ENCODE results near the gene NCKAP5L.
"Not testable (repeated sequence)": the region's sequence is repeated elsewhere in the genome, so short reads cannot be mapped to it uniquely, and the experiment has no call there.

The NCKAP5L gene

GRCh38 chr12:49863946-49864797, 36.0 kb upstream of the NCKAP5L start:
- peaks cover 7% of the 10 kb centered on the region; the same call in 1 of the 2 replicates for H3K27me3 ChIP-seq (ENCODE audit: control insufficient read depth, low read length)
- H3F3A ChIP-seq (ENCODE audit: control insufficient read depth, insufficient read depth), result no peaks in the 10 kb centered on the region
- H3K4me2 ChIP-seq (ENCODE audit: low read length), result no peak overlapping the region
- TF ChIP-seq EZH2phosphoT487 (IDR thresholded peaks at IDR 0.05; ENCODE audit: borderline replicate concordance, low read length) (no peak), CTCF (IDR thresholded peaks at IDR 0.05; ENCODE audit: low read depth, low read length, poor library complexity, severe bottlenecking) (no peak)
- no peaks in the 10 kb centered on the region for H3K9me3 ChIP-seq (ENCODE audit: control insufficient read depth, insufficient read depth, low read length)
- no peaks in the 10 kb centered on the region for H4K20me1 ChIP-seq (ENCODE audit: control insufficient read depth, insufficient read depth, low read depth, low read length)
- H3K4me3 ChIP-seq (ENCODE audit: low read length), result no peak overlapping the region
- no peaks in the 10 kb centered on the region for H3K36me3 ChIP-seq (ENCODE audit: control insufficient read depth, low read length)
- no peaks in the 10 kb centered on the region for H3K4me1 ChIP-seq (ENCODE audit: control insufficient read depth, low read length)
- H3K27ac ChIP-seq (ENCODE audit: low read depth, low read length), result no peak overlapping the region
- no peaks in the 10 kb centered on the region for H3K9me2 ChIP-seq (replicated peaks; ENCODE audit: control insufficient read depth, low read length)
- no peaks in the 10 kb centered on the region for H3K79me2 ChIP-seq (ENCODE audit: control insufficient read depth, low read length)

GRCh38 chr12:49860921-49861320, 32.7 kb upstream of the NCKAP5L start:
- not testable (repeated sequence) for H3K9me3 ChIP-seq (ENCODE audit: control insufficient read depth, insufficient read depth, low read length); H3K4me1 ChIP-seq (ENCODE audit: control insufficient read depth, low read length); H3K79me2 ChIP-seq (ENCODE audit: control insufficient read depth, low read length); H3K4me3 ChIP-seq (ENCODE audit: low read length); H3K9me2 ChIP-seq (replicated peaks; ENCODE audit: control insufficient read depth, low read length); H3F3A ChIP-seq (ENCODE audit: control insufficient read depth, insufficient read depth); H3K36me3 ChIP-seq (ENCODE audit: control insufficient read depth, low read length); H3K27me3 ChIP-seq (ENCODE audit: control insufficient read depth, low read length); H3K27ac ChIP-seq (ENCODE audit: low read depth, low read length); H3K4me2 ChIP-seq (ENCODE audit: low read length); H4K20me1 ChIP-seq (ENCODE audit: control insufficient read depth, insufficient read depth, low read depth, low read length)

- H3K4me3 ChIP-seq (ENCODE audit: low read length); H3K4me1 ChIP-seq (ENCODE audit: control insufficient read depth, low read length); H3K79me2 ChIP-seq (ENCODE audit: control insufficient read depth, low read length); H3K9me3 ChIP-seq (ENCODE audit: control insufficient read depth, insufficient read depth, low read length); H3K4me2 ChIP-seq (ENCODE audit: low read length); H3K36me3 ChIP-seq (ENCODE audit: control insufficient read depth, low read length); H3K9me2 ChIP-seq (replicated peaks; ENCODE audit: control insufficient read depth, low read length); H3K27ac ChIP-seq (ENCODE audit: low read depth, low read length); H3K27me3 ChIP-seq (ENCODE audit: control insufficient read depth, low read length); H4K20me1 ChIP-seq (ENCODE audit: control insufficient read depth, insufficient read depth, low read depth, low read length); H3F3A ChIP-seq (ENCODE audit: control insufficient read depth, insufficient read depth): not testable (repeated sequence)
These were observed 27.7 kb upstream of the NCKAP5L start for GRCh38 chr12:49855890-49856289.

- Histone ChIP-seq H3K4me3 (ENCODE audit: low read length) (no peak overlapping the region), H3K9me3 (ENCODE audit: control insufficient read depth, insufficient read depth, low read length) (no peaks in the 10 kb centered on the region), H3K9me2 (replicated peaks; ENCODE audit: control insufficient read depth, low read length) (no peaks in the 10 kb centered on the region), H3K27me3 (ENCODE audit: control insufficient read depth, low read length) (peaks cover 10% of the 10 kb centered on the region), H3K4me1 (ENCODE audit: control insufficient read depth, low read length) (no peaks in the 10 kb centered on the region), H3K79me2 (ENCODE audit: control insufficient read depth, low read length) (no peaks in the 10 kb centered on the region), H4K20me1 (ENCODE audit: control insufficient read depth, insufficient read depth, low read depth, low read length) (no peaks in the 10 kb centered on the region), H3F3A (ENCODE audit: control insufficient read depth, insufficient read depth) (no peaks in the 10 kb centered on the region), H3K36me3 (ENCODE audit: control insufficient read depth, low read length) (no peaks in the 10 kb centered on the region), H3K27ac (ENCODE audit: low read depth, low read length) (no peak overlapping the region), H3K4me2 (ENCODE audit: low read length) (no peak overlapping the region)
- TF ChIP-seq EZH2phosphoT487 (IDR thresholded peaks at IDR 0.05; ENCODE audit: borderline replicate concordance, low read length) (no peak), CTCF (IDR thresholded peaks at IDR 0.05; ENCODE audit: low read depth, low read length, poor library complexity, severe bottlenecking) (no peak)
These were observed 26.8 kb upstream of the NCKAP5L start for GRCh38 chr12:49854976-49855375.
